Cerebellar nuclear complex (tissue), 1 donor: ENCODE data around the gene KBTBD4.
"Not testable (repeated sequence)": the region's sequence is repeated elsewhere in the genome, so short reads cannot be mapped to it uniquely, and the experiment has no call there.

Experiments used
- DNase-seq, 2 experiments: peaks; one replicate each; lab custom pipeline; 2025; lab: John Stamatoyannopoulos, UW

The KBTBD4 gene

DNA sequence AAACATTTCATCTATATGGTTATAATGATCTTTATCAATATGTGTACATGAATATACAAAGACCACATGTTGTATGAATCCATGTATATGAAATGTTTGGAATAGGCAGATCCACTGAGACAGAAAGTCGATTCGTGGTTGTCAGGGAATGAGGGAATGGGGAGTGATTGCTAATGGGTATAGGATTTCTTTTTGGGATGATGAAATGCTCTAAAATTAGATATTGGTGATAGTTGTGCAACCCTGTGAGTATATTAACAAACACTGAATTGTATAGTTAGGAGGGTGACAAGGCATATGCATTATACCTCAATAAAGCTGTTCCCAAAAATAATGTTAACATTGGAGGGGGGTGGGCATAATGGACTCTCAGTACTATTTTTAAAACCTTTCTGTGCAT, 18.3 kb downstream of the KBTBD4 start:
- no peak for DNase-seq

DNA sequence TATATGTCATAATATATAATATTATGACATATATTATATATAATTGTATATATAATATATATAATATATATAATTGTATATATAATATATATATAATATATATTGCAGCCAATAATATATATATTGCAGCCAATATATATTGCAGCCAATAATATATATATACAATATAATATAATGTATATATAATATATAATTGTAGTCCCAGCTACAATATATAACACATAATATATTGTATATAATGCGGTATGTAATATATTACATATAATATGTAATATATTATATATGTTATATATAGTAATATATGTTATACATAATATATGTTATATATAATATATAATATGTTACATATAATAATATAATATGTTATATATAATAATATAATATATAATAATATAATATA, 20.1 kb downstream of the KBTBD4 start:
- DNase-seq = no peak

DNA sequence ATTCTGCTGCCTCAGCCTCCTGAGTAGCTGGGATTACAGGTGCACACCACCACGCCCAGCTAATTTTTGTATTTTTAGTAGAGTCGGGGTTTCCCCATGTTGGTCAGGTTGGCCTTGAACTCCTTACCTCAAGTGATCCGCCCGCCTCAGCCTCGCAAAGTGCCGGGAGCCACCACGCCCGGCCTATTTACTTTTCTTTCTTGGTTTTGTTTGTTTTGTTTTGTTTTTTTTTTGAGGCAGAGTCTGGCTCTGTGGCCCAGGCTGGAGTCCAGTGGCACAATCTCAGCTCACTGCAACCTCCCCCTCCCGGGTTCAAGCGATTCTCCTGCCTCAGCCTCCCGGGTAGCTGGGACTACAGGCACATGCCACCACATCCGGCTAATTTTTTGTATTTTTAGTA, 21.8 kb downstream of the KBTBD4 start:
- not testable (repeated sequence) for DNase-seq

DNA sequence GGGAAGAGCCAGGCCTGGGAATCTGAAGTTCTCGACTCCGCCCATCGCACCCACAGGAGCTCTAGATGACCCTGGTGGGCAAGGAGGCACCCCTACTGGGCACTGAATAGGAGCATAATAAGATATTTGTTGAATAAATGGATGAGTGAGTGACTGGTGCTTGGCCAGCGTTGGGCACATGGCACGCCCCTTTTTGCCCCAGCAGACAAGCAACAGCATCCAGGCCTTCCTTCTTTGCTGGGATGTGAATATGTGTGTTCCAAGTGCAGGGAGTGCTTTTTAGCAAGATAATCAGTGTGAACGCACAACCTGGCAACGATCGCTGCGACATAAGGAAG, 25.4 kb downstream of the KBTBD4 start:
- DNase-seq = no peak

DNA sequence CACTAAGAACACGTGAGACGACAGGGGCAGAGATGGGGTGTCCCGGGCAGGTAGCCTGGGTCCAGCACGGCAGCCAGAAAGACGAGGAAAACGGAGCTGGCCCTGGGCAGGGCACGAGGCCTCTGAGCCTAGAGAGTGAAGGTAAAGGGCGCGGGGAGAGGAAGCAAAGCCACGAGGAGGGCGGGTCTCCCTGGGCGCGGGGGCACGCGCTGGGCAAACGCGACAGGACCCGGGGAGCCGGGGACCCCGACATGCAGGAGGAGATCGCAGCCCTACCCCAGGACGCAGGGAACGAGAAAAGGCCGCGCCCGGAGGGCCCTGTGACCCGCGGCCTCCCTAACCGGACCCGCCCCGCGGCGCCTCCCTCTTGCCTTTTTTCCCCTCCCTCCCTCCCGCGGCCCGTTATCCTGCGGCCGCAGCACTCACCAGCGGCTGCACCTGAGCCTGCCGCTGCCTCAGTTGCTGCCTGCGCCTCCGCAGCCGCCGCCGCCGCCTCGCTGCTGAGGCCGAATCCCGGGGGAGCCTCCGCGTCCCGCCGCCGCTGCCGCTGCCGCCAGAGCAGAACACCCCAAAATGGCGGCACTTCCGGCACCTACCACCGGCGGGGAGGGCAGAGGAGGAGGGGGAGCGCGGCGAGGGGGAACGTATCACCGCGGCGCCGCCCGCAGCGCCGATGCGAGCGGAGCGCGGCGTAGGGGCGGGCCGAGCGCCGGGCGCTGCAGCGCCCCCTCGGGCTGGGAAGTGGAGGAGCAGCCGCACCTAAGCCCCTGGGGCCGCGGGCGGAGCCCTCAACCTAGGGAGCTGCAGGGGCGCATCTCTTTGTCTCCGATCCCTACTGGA, 26.0 kb downstream of the KBTBD4 start, which contains the start of gene CELF1:
Gene CELF1 (minus strand): TSS at position 567 of the 840 bp plus-strand sequence. CDS start 53,609 bp downstream, outside the sequence.
- DNase-seq = peak in 1 of 2 experiments; percentile 61

GRCh38 chr11:47552056-47552565, 26.7 kb downstream of the KBTBD4 start:
- no peak for DNase-seq

DNA sequence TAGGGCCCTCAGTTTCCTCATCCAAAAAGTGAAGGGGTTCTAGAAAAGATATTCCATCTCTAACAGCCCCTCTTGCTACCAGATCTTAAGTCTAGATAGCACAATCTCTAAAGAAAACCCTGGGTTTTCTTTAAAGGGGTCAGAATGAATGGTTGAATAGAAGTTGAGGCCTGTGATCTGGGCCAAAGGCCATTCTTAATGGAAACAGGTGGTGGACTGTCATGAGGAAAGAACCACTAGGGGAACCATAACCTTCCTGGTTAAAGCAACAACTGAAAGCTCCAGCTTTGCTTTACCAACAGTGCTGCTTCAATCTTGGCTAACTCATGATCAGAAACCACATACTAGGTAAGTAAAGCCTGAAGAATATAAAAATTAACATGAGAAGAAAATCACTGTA, 27.7 kb downstream of the KBTBD4 start:
- DNase-seq = no peak

- DNase-seq = no peak
These were observed 28.3 kb downstream of the KBTBD4 start for GRCh38 chr11:47550288-47551047.

- DNase-seq = not testable (repeated sequence)
These were observed 32.5 kb downstream of the KBTBD4 start for GRCh38 chr11:47546274-47546673.

DNA sequence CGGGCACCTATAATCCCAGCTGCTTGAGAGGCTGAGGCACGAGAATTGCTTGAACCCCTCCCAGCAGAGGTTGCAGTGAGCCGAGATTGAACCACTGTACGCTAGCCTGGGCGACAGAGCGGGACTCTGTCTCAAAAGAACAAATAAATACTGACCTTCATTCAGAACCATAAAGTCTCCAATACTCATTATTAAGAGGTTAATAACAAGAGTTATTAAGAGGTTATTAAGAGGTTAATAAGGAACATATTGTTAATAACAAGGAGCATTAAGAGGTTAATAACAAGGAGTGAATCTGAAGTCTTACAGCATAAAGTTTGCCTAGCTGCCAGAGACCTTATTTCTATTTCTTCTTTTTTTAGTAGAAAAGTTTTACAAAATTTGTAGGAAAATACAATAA, 33.5 kb downstream of the KBTBD4 start:
- DNase-seq = no peak

DNA sequence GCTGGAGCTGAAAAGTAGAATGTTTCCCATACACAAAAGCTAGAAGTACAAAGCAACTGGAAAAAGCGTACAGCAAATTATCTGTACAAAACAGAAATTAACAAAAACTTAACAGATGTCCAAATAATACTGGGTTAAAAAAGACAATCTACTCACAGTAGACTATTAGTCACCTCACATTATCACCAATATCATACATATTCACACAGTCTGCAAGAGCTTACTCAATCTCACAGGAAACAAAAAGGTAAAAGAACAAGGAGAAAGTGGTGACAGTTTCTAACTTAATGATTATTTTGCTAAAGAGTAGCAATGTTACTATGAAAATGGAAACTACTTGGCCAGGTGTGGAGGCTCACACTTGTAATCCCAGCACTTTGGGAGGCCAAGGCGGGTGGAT, 37.7 kb downstream of the KBTBD4 start:
- no peak for DNase-seq

- DNase-seq = no peak
These were observed 39.1 kb downstream of the KBTBD4 start for GRCh38 chr11:47539681-47540039.

- no peak for DNase-seq
These were observed 39.8 kb downstream of the KBTBD4 start for GRCh38 chr11:47538741-47539565.

GRCh38 chr11:47536915-47537314, 41.9 kb downstream of the KBTBD4 start:
- no peak for DNase-seq

DNA sequence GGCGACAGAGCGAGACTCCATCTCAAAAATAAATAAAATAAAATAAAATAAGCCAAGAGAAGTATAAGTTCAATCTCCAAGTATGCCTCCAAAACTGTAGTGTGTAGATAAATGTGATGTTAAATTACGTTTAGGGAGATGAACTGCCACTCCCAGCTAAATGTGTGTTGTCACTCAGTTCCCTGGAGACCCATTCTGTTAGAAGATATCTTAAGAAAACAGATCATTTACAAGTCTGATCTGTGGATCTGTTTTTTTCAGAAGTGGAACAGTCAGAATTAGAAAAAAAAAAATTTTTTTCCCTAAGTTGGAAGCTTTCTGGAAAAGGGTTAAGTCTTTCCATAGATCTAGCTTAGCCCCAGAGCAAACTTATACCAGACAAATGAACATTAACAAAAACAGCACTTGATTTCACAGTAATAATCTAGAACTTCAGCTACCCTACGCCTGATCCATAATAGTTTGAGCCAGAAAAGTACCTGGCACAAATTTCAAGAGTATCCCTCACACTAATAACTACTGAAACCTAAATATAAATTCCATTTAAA, 44.0 kb downstream of the KBTBD4 start:
- no peak for DNase-seq

- no peak for DNase-seq
These were observed 45.0 kb downstream of the KBTBD4 start for GRCh38 chr11:47533690-47534151.

GRCh38 chr11:47532597-47533213, 46.1 kb downstream of the KBTBD4 start:
- DNase-seq = no peak

- no peak for DNase-seq
These were observed 47.1 kb downstream of the KBTBD4 start for GRCh38 chr11:47531666-47532065.

DNA sequence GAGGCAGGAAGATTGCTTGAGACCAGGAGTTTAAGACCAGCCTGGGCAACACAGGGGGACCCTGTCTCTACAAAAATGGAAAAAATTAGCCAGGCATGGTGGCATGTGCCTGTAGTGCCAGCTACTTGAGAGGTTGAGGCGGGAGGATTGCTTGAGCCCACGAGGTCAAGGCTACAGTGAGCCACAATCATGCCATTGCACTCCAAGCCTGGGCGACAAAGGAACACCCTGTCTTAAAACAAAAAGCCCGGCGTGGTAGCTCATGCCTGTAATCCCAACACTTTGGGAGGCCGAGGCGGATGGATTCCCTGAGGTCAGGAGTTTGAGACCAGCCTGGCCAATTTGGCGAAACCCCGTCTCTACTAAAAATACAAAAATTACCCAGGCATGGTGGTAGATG, 48.0 kb downstream of the KBTBD4 start:
- not testable (repeated sequence) for DNase-seq

DNA sequence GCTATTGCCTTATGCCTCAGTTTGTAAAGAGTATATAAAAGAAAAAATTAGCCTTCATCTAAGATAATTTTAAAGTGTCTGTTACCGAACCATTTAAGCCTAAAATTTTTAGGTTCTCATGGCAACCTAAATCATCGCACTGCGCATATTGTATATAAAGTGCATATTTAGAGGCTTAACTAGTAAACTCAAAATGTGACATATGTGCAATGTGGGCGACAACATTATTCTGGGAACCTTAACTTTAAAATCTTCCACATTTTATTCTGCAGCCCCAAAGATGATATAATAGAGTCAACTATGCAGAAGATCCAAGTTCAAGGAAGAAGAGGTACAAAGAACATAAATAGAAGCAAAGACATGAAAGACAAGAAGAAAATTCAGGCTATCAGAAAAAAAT, 48.8 kb downstream of the KBTBD4 start:
- no peak for DNase-seq

GRCh38 chr11:47527186-47527585, 51.6 kb downstream of the KBTBD4 start:
- DNase-seq = no peak
